ENCODE data around the gene FAM50B. TPM values are rescaled to one million over a fixed set of nuclear protein-coding genes. Genes with fewer than 3 reads are reported as not detected.

FAM50B gene
- total and polyA plus RNA-seq, 2 experiments from 2014 or later, result 4.4 to 4.8 TPM

DNA sequence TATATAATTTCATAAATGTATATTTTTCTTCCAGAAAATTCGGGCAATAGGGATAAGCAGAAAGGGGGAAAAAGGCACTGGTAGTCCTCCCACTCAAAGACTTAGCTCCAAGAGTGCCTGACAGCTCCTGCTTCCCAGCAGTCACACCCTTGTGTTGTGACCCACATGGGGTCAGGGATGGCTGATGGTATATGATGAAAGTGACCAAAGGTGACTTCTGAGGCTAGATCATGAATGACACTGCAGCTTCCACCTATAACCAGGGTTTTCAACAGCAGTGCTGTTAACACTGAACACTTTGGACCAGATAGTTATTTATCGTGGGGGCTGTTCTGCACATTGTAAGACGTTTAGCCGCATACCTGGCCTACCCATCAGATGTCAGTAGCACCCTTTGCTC lies 22.3 kb downstream of the FAM50B start (continued):
- TF ChIP-seq, protein P1, sequence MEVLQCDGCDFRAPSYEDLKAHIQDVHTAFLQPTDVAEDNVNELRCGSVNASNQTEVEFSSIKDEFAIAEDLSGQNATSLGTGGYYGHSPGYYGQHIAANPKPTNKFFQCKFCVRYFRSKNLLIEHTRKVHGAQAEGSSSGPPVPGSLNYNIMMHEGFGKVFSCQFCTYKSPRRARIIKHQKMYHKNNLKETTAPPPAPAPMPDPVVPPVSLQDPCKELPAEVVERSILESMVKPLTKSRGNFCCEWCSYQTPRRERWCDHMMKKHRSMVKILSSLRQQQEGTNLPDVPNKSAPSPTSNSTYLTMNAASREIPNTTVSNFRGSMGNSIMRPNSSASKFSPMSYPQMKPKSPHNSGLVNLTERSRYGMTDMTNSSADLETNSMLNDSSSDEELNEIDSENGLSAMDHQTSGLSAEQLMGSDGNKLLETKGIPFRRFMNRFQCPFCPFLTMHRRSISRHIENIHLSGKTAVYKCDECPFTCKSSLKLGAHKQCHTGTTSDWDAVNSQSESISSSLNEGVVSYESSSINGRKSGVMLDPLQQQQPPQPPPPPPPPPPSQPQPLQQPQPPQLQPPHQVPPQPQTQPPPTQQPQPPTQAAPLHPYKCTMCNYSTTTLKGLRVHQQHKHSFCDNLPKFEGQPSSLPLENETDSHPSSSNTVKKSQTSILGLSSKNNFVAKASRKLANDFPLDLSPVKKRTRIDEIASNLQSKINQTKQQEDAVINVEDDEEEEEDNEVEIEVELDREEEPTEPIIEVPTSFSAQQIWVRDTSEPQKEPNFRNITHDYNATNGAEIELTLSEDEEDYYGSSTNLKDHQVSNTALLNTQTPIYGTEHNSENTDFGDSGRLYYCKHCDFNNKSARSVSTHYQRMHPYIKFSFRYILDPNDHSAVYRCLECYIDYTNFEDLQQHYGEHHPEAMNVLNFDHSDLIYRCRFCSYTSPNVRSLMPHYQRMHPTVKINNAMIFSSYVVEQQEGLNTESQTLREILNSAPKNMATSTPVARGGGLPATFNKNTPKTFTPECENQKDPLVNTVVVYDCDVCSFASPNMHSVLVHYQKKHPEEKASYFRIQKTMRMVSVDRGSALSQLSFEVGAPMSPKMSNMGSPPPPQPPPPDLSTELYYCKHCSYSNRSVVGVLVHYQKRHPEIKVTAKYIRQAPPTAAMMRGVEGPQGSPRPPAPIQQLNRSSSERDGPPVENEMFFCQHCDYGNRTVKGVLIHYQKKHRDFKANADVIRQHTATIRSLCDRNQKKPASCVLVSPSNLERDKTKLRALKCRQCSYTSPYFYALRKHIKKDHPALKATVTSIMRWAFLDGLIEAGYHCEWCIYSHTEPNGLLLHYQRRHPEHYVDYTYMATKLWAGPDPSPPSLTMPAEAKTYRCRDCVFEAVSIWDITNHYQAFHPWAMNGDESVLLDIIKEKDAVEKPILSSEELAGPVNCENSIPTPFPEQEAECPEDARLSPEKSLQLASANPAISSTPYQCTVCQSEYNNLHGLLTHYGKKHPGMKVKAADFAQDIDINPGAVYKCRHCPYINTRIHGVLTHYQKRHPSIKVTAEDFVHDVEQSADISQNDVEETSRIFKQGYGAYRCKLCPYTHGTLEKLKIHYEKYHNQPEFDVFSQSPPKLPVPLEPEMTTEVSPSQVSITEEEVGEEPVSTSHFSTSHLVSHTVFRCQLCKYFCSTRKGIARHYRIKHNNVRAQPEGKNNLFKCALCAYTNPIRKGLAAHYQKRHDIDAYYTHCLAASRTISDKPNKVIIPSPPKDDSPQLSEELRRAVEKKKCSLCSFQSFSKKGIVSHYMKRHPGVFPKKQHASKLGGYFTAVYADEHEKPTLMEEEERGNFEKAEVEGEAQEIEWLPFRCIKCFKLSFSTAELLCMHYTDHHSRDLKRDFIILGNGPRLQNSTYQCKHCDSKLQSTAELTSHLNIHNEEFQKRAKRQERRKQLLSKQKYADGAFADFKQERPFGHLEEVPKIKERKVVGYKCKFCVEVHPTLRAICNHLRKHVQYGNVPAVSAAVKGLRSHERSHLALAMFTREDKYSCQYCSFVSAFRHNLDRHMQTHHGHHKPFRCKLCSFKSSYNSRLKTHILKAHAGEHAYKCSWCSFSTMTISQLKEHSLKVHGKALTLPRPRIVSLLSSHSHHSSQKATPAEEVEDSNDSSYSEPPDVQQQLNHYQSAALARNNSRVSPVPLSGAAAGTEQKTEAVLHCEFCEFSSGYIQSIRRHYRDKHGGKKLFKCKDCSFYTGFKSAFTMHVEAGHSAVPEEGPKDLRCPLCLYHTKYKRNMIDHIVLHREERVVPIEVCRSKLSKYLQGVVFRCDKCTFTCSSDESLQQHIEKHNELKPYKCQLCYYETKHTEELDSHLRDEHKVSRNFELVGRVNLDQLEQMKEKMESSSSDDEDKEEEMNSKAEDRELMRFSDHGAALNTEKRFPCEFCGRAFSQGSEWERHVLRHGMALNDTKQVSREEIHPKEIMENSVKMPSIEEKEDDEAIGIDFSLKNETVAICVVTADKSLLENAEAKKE (CRISPR knock-in tag; IDR thresholded peaks at IDR 0.05), result no peak
- TF ChIP-seq EZH2 (IDR thresholded peaks at IDR 0.05; ENCODE audit: low read depth, unreplicated experiment) (no peak), NANOG (IDR thresholded peaks at IDR 0.05; ENCODE audit: borderline replicate concordance) (no peak), STAT1 (IDR thresholded peaks at IDR 0.05; ENCODE audit: unreplicated experiment) (no peak), CREB1 (CRISPR knock-in tag; IDR thresholded peaks at IDR 0.05; ENCODE audit: low read depth) (no peak), JUNB (IDR thresholded peaks at IDR 0.05; ENCODE audit: unreplicated experiment) (no peak)
- TF ChIP-seq, protein P2, sequence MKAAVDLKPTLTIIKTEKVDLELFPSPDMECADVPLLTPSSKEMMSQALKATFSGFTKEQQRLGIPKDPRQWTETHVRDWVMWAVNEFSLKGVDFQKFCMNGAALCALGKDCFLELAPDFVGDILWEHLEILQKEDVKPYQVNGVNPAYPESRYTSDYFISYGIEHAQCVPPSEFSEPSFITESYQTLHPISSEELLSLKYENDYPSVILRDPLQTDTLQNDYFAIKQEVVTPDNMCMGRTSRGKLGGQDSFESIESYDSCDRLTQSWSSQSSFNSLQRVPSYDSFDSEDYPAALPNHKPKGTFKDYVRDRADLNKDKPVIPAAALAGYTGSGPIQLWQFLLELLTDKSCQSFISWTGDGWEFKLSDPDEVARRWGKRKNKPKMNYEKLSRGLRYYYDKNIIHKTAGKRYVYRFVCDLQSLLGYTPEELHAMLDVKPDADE (IDR thresholded peaks at IDR 0.05), result no peak
- TF ChIP-seq, protein P3, sequence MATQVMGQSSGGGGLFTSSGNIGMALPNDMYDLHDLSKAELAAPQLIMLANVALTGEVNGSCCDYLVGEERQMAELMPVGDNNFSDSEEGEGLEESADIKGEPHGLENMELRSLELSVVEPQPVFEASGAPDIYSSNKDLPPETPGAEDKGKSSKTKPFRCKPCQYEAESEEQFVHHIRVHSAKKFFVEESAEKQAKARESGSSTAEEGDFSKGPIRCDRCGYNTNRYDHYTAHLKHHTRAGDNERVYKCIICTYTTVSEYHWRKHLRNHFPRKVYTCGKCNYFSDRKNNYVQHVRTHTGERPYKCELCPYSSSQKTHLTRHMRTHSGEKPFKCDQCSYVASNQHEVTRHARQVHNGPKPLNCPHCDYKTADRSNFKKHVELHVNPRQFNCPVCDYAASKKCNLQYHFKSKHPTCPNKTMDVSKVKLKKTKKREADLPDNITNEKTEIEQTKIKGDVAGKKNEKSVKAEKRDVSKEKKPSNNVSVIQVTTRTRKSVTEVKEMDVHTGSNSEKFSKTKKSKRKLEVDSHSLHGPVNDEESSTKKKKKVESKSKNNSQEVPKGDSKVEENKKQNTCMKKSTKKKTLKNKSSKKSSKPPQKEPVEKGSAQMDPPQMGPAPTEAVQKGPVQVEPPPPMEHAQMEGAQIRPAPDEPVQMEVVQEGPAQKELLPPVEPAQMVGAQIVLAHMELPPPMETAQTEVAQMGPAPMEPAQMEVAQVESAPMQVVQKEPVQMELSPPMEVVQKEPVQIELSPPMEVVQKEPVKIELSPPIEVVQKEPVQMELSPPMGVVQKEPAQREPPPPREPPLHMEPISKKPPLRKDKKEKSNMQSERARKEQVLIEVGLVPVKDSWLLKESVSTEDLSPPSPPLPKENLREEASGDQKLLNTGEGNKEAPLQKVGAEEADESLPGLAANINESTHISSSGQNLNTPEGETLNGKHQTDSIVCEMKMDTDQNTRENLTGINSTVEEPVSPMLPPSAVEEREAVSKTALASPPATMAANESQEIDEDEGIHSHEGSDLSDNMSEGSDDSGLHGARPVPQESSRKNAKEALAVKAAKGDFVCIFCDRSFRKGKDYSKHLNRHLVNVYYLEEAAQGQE (IDR thresholded peaks at IDR 0.05; ENCODE audit: unreplicated experiment), result no peak

Data from GM23338 (cell line).